Endothelial cell of umbilical vein (primary cell): Measurements from ENCODE around the gene KLHL42. TPM values are rescaled to one million over a fixed set of nuclear protein-coding genes. Genes with fewer than 3 reads are reported as not detected.

ENCODE experiments used
- BruUV-seq: library from RNA; stranded (reverse); fragments of 400-500 nt; replicated peaks from 2 replicates; lab custom pipeline; 2021; lab: Mats Ljungman, UMichigan
- CTCF ChIA-PET: fragments of 300-600, 350-600 bp; sonication (Branson Sonifier 250); formaldehyde crosslinking; loops from one replicate; lab custom pipeline; 2021; ENCODE audit warnings: antibody characterized with exemption, inconsistent platforms; lab: Charles Lee
- POLR2A ChIA-PET: fragments of 300-600, 350-600 bp; sonication (Branson Sonifier 250); formaldehyde crosslinking; loops from one replicate; lab custom pipeline; 2021; ENCODE audit warnings: antibody characterized with exemption, inconsistent platforms; lab: Charles Lee
- DNase-seq: peaks from one replicate; pipeline ENCODE4 v3.0.0-alpha.2; 2011; ENCODE audit warnings: low read depth, low spot score
- FAIRE-seq: peaks from 2 replicates; lab custom pipeline; 2011; peaks lifted over from hg19 to GRCh38; lab: Jason Lieb, UNC
- H2AFZ ChIP-seq: 2 replicates; pipeline ENCODE4 v1.6.0; 2012; ENCODE audit warnings: low read depth, low read length, control low read depth, inconsistent platforms
- H3K27ac ChIP-seq: 2 replicates; pipeline ENCODE4 v1.5.1; 2011; ENCODE audit warnings: low read depth, mild to moderate bottlenecking, control low read depth, low read length, moderate library complexity; ENCODE audit not compliant: insufficient read depth
- H3K27me3 ChIP-seq, 2 experiments: 2 replicates each; pipeline versions ENCODE4 v1.6.0 to v1.6.1; 2011; ENCODE audit warnings: low read length in 2 of 2, mixed read lengths in 1 of 2; ENCODE audit not compliant: control insufficient read depth in 2 of 2, insufficient read depth in 2 of 2
- H3K36me3 ChIP-seq, 2 experiments: 2 replicates in 1 of 2; 3 replicates in 1 of 2; pipeline ENCODE4 v1.5.1; 2011; ENCODE audit warnings: low read length in 2 of 2, mild to moderate bottlenecking in 1 of 2, moderate library complexity in 1 of 2; ENCODE audit not compliant: control insufficient read depth in 2 of 2, insufficient read depth in 2 of 2; ENCODE audit errors: extremely low read depth in 1 of 2
- H3K4me1 ChIP-seq: 3 replicates; pipeline ENCODE4 v1.5.1; 2011; ENCODE audit warnings: mild to moderate bottlenecking, low read length; ENCODE audit not compliant: control insufficient read depth, insufficient read depth; ENCODE audit errors: extremely low read depth
- H3K4me2 ChIP-seq: 2 replicates; pipeline ENCODE4 v1.6.1; 2011; ENCODE audit warnings: low read length, control low read depth, mixed read lengths; ENCODE audit not compliant: insufficient read depth
- H3K4me3 ChIP-seq, 3 experiments: fragments of 200-600 bp in 1 of 3; sonication (generic), shearing (Covaris generic) in 1 of 3; replicated peaks in 1 of 3; 2 replicates each; pipeline ENCODE4 v1.5.1; 2011 to 2016; ENCODE audit warnings: control low read depth in 3 of 3, low read length in 3 of 3, mild to moderate bottlenecking in 2 of 3, inconsistent platforms in 1 of 3, low read depth in 1 of 3, moderate library complexity in 1 of 3; ENCODE audit not compliant: insufficient read depth in 1 of 3
- H3K79me2 ChIP-seq: 2 replicates; pipeline ENCODE4 v1.6.0; 2012; ENCODE audit warnings: low read length, inconsistent platforms; ENCODE audit not compliant: control insufficient read depth, insufficient read depth
- H3K9ac ChIP-seq: replicated peaks from 2 replicates; pipeline ENCODE3; 2011; ENCODE audit warnings: low read length, control low read depth; ENCODE audit not compliant: insufficient read depth; ENCODE audit errors: extremely low read depth
- H3K9me1 ChIP-seq: replicated peaks from 3 replicates; pipeline ENCODE4 v1.6.0; 2011; ENCODE audit warnings: mild to moderate bottlenecking, low read length; ENCODE audit not compliant: control insufficient read depth, insufficient read depth; ENCODE audit errors: extremely low read depth
- H3K9me3 ChIP-seq: replicated peaks from 2 replicates; pipeline ENCODE4 v1.5.1; 2012; ENCODE audit warnings: low read length, inconsistent platforms; ENCODE audit not compliant: control insufficient read depth, insufficient read depth
- H4K20me1 ChIP-seq: replicated peaks from 2 replicates; pipeline ENCODE3; 2011; ENCODE audit warnings: mild to moderate bottlenecking, low read length; ENCODE audit not compliant: control insufficient read depth, insufficient read depth; ENCODE audit errors: extremely low read depth
- EZH2 ChIP-seq: IDR thresholded peaks from 2 replicates; pipeline ENCODE4 v1.6.1; 2012; ENCODE audit warnings: borderline replicate concordance, low read depth, mild to moderate bottlenecking, moderate library complexity, low read length, inconsistent platforms; ENCODE audit not compliant: severe bottlenecking
- FOS ChIP-seq: IDR thresholded peaks from 2 replicates; pipeline ENCODE4 v1.6.1; 2011; ENCODE audit warnings: mild to moderate bottlenecking, low read length, moderate library complexity, borderline replicate concordance; ENCODE audit not compliant: insufficient read depth
- GATA2 ChIP-seq: IDR thresholded peaks from 2 replicates; pipeline ENCODE4 v1.7.0; 2011; ENCODE audit warnings: low read depth, mild to moderate bottlenecking, moderate library complexity, mixed read lengths, low read length; ENCODE audit not compliant: insufficient read length, insufficient read depth
- JUN ChIP-seq: IDR thresholded peaks from 2 replicates; pipeline ENCODE4 v1.6.1; 2011; ENCODE audit warnings: borderline replicate concordance, low read depth; ENCODE audit not compliant: insufficient read length, insufficient read depth
- MYC ChIP-seq: IDR thresholded peaks from one replicate; pipeline ENCODE4 v1.6.1; 2011; ENCODE audit warnings: mild to moderate bottlenecking, low read depth, low read length
- POLR2A ChIP-seq: IDR thresholded peaks from 2 replicates; pipeline ENCODE4 v1.6.1; 2012; ENCODE audit warnings: low read depth, mild to moderate bottlenecking, control low read depth, low read length
- POLR2AphosphoS5 ChIP-seq: IDR thresholded peaks from 2 replicates; pipeline ENCODE4 v1.6.1; 2012; ENCODE audit warnings: low read depth, mild to moderate bottlenecking, control low read depth, low read length, moderate library complexity; ENCODE audit not compliant: insufficient read depth
- dilution Hi-C: fragments of 300-500 bp; cut with MboI; formaldehyde crosslinking; loops from one replicate; pipeline ENCODE4 v1.15.0; 2019; ENCODE audit warnings: low sequenced_read_pairs; ENCODE audit not compliant: extremely low pct_ligation_motif_present
- intact Hi-C: fragments of 100-400 bp; cut with micrococcal nuclease; formaldehyde crosslinking; loops from one replicate; pipeline ENCODE4 v1.10.0; 2022
- polyA plus RNA-seq, 4 experiments: library from polyadenylated mRNA; depleted of rRNA in 3 of 4; stranded (reverse) in 3 of 4; unstranded in 1 of 4; fragments of >200 nt; gene quantifications; 2 replicates each; pipeline versions ENCODE4 v1.2.1 to v1.2.3, GENCODE V29; 2011 to 2012; ENCODE audit warnings: missing spikeins in 1 of 4
- total RNA-seq: library from RNA; stranded (reverse); gene quantifications from 2 replicates; pipeline ENCODE4 v1.2.3, GENCODE V29; 2021
- TF ChIP-seq, protein P1 (sequence below): IDR thresholded peaks from 2 replicates; pipeline ENCODE4 v1.6.1; 2011; ENCODE audit not compliant: insufficient read depth, insufficient read length
- TF ChIP-seq, protein P2 (sequence below), 2 donors: IDR thresholded peaks; 1 replicate in 1 of 2; 2 replicates in 1 of 2; pipeline ENCODE4 v1.5.1; 2011; ENCODE audit warnings: low read length in 2 of 2, mild to moderate bottlenecking in 2 of 2, moderate library complexity in 2 of 2, control low read depth in 1 of 2, inconsistent platforms in 1 of 2, low read depth in 1 of 2; ENCODE audit not compliant: insufficient read depth in 1 of 2; ENCODE audit errors: extremely low read depth in 1 of 2

KLHL42 gene
- total and polyA plus RNA-seq, 2 donors (not counting 3 experiments of a cell fraction or from before 2014, with no cell fraction given): 20.1 to 36.2 TPM

DNA sequence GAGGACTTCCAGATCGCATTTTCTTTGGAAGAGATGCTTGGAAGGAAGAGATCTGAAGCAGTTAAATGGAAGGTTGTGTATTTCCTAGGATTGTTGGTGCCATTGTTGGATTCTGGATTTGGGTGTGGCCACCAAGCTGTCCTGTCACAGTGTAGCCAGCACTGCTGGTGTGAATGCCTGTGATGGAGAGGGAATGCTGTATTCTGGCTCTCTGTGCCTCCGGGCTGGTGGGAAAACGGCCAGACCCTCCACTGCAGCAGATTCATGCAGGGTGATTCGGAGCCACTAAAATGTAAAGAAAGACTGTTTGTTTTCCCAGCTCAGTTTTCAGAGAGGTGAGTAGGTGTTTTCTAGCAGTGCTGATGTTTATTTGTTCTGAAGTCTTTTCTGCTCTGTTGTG is 30.7 kb downstream of the KLHL42 start:
- H3K9ac ChIP-seq: no peak overlapping the region
- H3K79me2 ChIP-seq: no peaks in the 10 kb centered on the region
- no peaks in the 10 kb centered on the region for H4K20me1 ChIP-seq
- dilution Hi-C loops (no loop called here), intact Hi-C loops (no loop called here)
- H3K4me1 ChIP-seq: no peaks in the 10 kb centered on the region
- no peaks in the 10 kb centered on the region for H3K9me3 ChIP-seq
- TF ChIP-seq JUN: no peak
- TF ChIP-seq POLR2A: no peak
- TF ChIP-seq, protein P1, sequence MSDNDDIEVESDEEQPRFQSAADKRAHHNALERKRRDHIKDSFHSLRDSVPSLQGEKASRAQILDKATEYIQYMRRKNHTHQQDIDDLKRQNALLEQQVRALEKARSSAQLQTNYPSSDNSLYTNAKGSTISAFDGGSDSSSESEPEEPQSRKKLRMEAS: no peak
- no peak for TF ChIP-seq EZH2
- TF ChIP-seq, protein P2, sequence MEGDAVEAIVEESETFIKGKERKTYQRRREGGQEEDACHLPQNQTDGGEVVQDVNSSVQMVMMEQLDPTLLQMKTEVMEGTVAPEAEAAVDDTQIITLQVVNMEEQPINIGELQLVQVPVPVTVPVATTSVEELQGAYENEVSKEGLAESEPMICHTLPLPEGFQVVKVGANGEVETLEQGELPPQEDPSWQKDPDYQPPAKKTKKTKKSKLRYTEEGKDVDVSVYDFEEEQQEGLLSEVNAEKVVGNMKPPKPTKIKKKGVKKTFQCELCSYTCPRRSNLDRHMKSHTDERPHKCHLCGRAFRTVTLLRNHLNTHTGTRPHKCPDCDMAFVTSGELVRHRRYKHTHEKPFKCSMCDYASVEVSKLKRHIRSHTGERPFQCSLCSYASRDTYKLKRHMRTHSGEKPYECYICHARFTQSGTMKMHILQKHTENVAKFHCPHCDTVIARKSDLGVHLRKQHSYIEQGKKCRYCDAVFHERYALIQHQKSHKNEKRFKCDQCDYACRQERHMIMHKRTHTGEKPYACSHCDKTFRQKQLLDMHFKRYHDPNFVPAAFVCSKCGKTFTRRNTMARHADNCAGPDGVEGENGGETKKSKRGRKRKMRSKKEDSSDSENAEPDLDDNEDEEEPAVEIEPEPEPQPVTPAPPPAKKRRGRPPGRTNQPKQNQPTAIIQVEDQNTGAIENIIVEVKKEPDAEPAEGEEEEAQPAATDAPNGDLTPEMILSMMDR (IDR thresholded peaks at IDR 0.05; ENCODE audit: extremely low read depth in 1 of 2, insufficient read depth in 1 of 2, low read depth in 1 of 2, low read length in 2 of 2): no peak
- no peak for TF ChIP-seq FOS
- TF ChIP-seq POLR2AphosphoS5: no peak
- no peak for TF ChIP-seq MYC
- no peak for TF ChIP-seq GATA2
- DNase-seq (no peak), FAIRE-seq (no peak)
- H3K4me2 ChIP-seq: no peak overlapping the region
- peaks cover 0 to 3% of the 10 kb centered on the region in 2 experiments for H3K27me3 ChIP-seq
- H2AFZ ChIP-seq: no peak overlapping the region
- no peak overlapping the region for H3K27ac ChIP-seq
- no peaks in the 10 kb centered on the region for H3K9me1 ChIP-seq
- BruUV-seq: no TSS peak
- H3K36me3 ChIP-seq: no peaks in the 10 kb centered on the region
- POLR2A ChIA-PET: no interaction called here
- H3K4me3 ChIP-seq: no peak overlapping the region
- CTCF ChIA-PET: interaction anchor here (0.8 to 1.1 kb wide), 2 partner anchors 11 to 39 kb away, joined by 3 to 6 read pairs; no protein-coding TSS in a partner anchor
